Mucosa of descending colon (tissue), 3 donors: ENCODE data around the gene SDS. TPM values are rescaled to one million over a fixed set of nuclear protein-coding genes. Genes with fewer than 3 reads are reported as not detected.

ENCODE experiments used
- ATAC-seq: fragments of 200-7000 bp; cut with Tn5 transposase; one replicate; pipeline ENCODE4 v1.9.1; 2020; ENCODE audit warnings: mild to moderate bottlenecking, moderate library complexity
- DNase-seq, 3 donors: peaks; one replicate each; pipeline ENCODE4 v3.0.0-alpha.2; 2020
- H3K36me3 ChIP-seq: fragments of 200-600 bp; one replicate; pipeline ENCODE4 v1.8.0; 2021; ENCODE audit warnings: low read depth, mild to moderate bottlenecking
- H3K4me1 ChIP-seq: fragments of 200-600 bp; one replicate; pipeline ENCODE4 v1.8.0; 2021; ENCODE audit warnings: low read depth, mild to moderate bottlenecking
- H3K4me3 ChIP-seq: fragments of 200-600 bp; one replicate; pipeline ENCODE4 v1.8.0; 2021; ENCODE audit warnings: mild to moderate bottlenecking
- H3K9me3 ChIP-seq: fragments of 200-600 bp; one replicate; pipeline ENCODE4 v1.8.0; 2021; ENCODE audit warnings: mild to moderate bottlenecking
- intact Hi-C, 2 donors: fragments of 100-400 bp; cut with DNase I in 1 of 2; cut with micrococcal nuclease in 1 of 2; formaldehyde crosslinking; loops; one replicate each; pipeline versions ENCODE4 v1.11.0 to v1.11.1; 2022; cut with DNase I, micrococcal nuclease
- total RNA-seq, 3 donors: library from RNA; stranded (reverse); fragmentation: NEBNext Ultra II Directional in 2 of 3; extraction: Animal tissue kit (Norgen Biotek cat#: 25700) in 2 of 3; gene quantifications; one replicate each; pipeline versions ENCODE4 v1.2.1 to v1.2.4, GENCODE V29; 2021 to 2023
- TF ChIP-seq, protein P1 (sequence below): fragments of 200-600 bp; IDR thresholded peaks from one replicate; pipeline ENCODE4 v1.8.0; 2022; ENCODE audit warnings: antibody characterized with exemption, mild to moderate bottlenecking
- donor health status: DM: no; HTN: no; CAD: no; lungs with moderate emphysema.
- donor health status: DM: no; HTN: no; CAD: no.
- donor health status: DM: no; HTN: yes; CAD: no.

The SDS gene
- total RNA-seq, 3 donors from 2014 or later: 0.44 to 3.9 (median 3.2) TPM

DNA sequence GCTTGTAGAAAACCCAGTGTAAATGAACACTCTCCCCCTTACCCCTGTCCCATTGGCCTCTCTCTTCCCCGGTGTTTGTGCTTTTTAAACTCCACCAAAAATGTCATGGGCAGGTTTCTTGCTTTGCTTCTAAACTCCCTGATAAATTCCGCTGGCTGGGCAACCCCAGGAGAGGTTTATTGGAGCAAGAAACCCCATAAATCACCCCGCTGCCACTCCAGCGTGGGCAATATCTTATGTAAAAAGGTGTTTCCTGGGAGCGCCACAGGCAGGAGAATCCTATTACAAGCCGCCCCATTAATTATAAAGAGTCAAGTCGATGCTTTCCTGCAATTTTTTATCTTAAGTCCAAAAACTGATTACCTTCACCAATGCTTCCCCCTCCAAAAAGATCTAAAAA, 45.2 kb upstream of the SDS start:
- Histone ChIP-seq H3K4me3 (no peak overlapping the region), H3K4me1 (no peaks in the 10 kb centered on the region), H3K9me3 (no peaks in the 10 kb centered on the region), H3K36me3 (no peaks in the 10 kb centered on the region)
- ATAC-seq (no peak), DNase-seq (no peak)
- intact Hi-C loops: no loop called here
- TF ChIP-seq, protein P1, sequence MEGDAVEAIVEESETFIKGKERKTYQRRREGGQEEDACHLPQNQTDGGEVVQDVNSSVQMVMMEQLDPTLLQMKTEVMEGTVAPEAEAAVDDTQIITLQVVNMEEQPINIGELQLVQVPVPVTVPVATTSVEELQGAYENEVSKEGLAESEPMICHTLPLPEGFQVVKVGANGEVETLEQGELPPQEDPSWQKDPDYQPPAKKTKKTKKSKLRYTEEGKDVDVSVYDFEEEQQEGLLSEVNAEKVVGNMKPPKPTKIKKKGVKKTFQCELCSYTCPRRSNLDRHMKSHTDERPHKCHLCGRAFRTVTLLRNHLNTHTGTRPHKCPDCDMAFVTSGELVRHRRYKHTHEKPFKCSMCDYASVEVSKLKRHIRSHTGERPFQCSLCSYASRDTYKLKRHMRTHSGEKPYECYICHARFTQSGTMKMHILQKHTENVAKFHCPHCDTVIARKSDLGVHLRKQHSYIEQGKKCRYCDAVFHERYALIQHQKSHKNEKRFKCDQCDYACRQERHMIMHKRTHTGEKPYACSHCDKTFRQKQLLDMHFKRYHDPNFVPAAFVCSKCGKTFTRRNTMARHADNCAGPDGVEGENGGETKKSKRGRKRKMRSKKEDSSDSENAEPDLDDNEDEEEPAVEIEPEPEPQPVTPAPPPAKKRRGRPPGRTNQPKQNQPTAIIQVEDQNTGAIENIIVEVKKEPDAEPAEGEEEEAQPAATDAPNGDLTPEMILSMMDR: no peak

DNA sequence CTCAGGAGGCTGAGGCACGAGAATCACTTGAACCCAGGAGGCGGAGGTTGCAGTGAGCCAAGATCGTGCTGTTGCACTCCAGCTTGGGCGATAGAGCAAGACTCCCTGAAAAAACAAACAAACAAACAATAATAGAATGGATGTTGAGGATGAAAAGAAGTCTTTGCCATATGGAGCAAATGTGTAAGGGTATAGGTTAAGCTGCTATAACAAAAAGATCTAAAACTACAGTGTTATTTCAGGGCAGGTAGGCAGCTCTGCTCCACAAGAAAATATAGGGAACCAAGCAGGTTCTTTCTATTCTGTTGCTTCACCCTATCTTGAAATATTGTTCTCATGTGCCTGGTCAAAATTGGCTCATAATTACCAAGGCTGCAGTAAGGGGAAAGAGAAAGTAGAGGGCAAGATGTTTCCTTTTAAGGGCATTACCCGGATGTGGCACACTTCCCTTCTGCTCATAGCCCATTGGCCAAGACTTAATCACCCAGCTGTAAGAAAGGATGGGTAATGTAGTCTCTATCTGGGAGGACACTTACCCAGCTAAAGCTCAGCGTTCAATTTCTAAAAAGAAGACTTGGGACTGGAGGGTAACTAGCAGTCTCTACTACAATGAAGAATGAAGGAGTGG, 42.0 kb upstream of the SDS start:
- Histone ChIP-seq H3K9me3 (no peaks in the 10 kb centered on the region), H3K36me3 (no peaks in the 10 kb centered on the region), H3K4me3 (no peak overlapping the region), H3K4me1 (no peaks in the 10 kb centered on the region)
- TF ChIP-seq, protein P1: no peak
- intact Hi-C loops: no loop called here
- ATAC-seq (no peak), DNase-seq (no peak)

DNA sequence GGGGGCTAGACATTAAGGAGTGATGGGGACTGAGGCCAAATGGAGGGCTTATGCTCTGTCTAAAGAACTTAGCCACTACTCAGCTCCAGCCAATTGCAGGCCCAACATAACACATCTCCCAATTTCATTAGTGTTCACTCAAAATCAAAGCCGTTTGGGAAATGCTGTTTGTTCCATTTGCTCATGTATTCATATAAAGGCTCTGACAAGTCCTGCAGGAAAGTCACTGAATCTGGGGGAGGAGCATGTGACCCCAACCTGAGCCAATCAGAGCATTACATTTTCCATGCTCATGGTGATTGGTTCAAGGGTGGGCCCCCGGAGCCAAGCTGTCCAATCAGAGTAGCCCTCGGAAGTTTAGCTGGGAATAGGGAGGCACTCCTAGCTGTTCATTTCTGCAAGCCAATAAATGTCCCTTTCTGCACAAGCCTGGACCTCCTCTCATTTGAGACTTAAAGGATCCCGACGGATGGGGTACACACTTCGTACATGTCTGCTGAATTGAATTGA, 39.4 kb upstream of the SDS start:
- Histone ChIP-seq H3K4me3 (no peak overlapping the region), H3K9me3 (no peaks in the 10 kb centered on the region), H3K36me3 (no peaks in the 10 kb centered on the region), H3K4me1 (no peaks in the 10 kb centered on the region)
- DNase-seq (no peak), ATAC-seq (no peak)
- intact Hi-C loops: no loop called here
- TF ChIP-seq, protein P1: no peak

DNA sequence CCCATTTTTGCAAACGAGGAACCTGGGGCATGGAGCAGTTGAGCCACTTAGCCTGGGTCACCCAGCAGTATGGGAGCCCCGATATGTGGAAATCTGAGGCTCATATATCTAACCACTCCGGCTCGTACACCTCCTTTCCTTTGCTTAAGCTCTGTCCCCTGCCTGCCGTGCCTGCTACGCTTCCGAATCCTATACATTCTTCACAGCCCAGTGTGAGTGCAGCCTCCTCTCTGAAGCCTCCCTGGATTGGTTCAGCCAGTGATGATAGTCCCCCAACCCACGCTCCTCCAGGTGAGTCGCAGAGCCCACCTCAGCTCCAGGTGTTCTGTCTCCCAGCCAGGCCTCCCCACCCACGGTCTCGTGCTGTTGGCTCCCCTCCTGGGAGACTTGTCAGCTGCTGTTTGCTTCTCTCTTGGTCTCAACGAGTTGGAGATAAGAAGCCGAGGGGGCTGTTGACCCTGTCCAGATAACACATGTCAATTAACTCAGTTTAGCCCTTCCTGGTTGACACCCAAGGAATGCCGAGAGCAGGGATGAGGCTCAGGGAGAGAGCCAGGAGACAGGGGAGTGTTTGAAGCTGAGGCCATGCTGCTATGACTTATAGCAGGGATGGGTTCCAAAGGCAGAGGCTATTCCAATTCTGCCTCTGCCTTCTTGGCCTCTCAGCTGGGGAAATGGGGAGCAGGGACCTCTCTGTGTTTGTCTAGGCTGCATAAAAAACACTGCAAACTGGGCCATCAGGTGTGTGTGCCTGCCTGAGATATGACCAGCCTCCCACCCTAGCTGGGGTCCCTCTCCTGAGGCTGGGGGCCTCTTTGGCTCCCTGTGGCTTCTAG, 37.5 kb upstream of the SDS start:
- Histone ChIP-seq H3K9me3 (no peaks in the 10 kb centered on the region), H3K36me3 (no peaks in the 10 kb centered on the region), H3K4me1 (no peaks in the 10 kb centered on the region), H3K4me3 (no peak overlapping the region)
- DNase-seq: no peak
- TF ChIP-seq, protein P1: no peak
- no peak for ATAC-seq
- intact Hi-C loops: no loop called here

DNA sequence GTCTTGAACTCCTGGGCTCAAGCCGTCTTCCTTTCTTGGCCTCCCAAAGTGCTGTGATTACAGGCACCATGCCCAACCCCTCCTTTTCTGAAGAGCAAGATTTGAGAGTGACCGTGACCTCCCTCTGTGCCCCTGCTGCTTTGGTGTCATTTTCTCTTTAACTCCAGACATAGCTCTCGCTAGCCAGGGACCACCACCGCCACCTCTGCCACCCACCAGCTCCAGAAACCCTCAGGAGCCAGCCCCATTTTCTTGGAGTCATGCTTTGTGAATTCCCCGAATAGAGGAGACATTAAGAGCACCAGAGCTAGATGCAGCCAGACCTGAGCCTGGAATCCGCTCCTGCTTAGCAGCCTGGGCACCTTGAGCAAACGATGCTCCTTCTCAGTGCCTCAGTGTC, 36.6 kb upstream of the SDS start:
- TF ChIP-seq, protein P1: no peak
- Histone ChIP-seq H3K4me1 (no peaks in the 10 kb centered on the region), H3K9me3 (no peaks in the 10 kb centered on the region), H3K4me3 (no peak overlapping the region), H3K36me3 (no peaks in the 10 kb centered on the region)
- intact Hi-C loops: no loop called here
- ATAC-seq (no peak), DNase-seq (no peak)
